H1 (cell line): ENCODE data around the gene TSNAXIP1.

Experiments
- BCL11A ChIP-seq, 2 experiments: IDR thresholded peaks; one replicate each; pipeline ENCODE4 v1.6.1; 2011; ENCODE audit warnings: low read depth in 2 of 2, low read length in 2 of 2, mild to moderate bottlenecking in 2 of 2
- TF ChIP-seq, protein P1 (sequence below): IDR thresholded peaks from 2 replicates; pipeline ENCODE4 v1.6.1; 2011; ENCODE audit warnings: low read length, improper control_type of control experiment
- TF ChIP-seq, protein P2 (sequence below), 3 experiments: IDR thresholded peaks; 1 replicate in 2 of 3; 2 replicates in 1 of 3; pipeline versions ENCODE4 v1.5.1 to v1.6.1; 2011; ENCODE audit warnings: low read length in 3 of 3, mild to moderate bottlenecking in 3 of 3, inconsistent platforms in 2 of 3, low read depth in 1 of 3, moderate library complexity in 1 of 3; ENCODE audit not compliant: insufficient read depth in 1 of 3; ENCODE audit errors: control extremely low read depth in 1 of 3

DNA sequence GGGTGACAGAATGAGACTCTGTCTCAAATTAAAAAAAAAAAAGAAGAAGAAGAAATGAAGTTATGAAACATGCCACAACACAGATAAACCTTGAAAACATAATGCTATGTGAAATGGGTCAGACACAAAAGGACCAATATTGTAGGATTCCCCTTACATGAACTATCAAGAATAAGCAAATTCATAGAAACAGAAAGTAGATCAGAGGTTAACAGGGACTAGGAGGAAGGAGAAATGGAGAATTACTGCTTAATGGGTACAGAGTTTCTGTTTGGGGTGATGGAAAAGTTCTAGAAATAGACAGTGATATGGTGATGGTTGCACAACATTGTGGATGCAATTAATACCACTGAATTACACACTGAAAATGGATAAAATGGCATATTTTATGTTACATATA is 16.6 kb upstream of the TSNAXIP1 start:
- TF ChIP-seq BCL11A (IDR thresholded peaks at IDR 0.05; ENCODE audit: low read depth in 2 of 2, low read length in 2 of 2), result no peak
- TF ChIP-seq, protein P1, sequence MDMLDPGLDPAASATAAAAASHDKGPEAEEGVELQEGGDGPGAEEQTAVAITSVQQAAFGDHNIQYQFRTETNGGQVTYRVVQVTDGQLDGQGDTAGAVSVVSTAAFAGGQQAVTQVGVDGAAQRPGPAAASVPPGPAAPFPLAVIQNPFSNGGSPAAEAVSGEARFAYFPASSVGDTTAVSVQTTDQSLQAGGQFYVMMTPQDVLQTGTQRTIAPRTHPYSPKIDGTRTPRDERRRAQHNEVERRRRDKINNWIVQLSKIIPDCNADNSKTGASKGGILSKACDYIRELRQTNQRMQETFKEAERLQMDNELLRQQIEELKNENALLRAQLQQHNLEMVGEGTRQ, result no peak
- TF ChIP-seq, protein P2, sequence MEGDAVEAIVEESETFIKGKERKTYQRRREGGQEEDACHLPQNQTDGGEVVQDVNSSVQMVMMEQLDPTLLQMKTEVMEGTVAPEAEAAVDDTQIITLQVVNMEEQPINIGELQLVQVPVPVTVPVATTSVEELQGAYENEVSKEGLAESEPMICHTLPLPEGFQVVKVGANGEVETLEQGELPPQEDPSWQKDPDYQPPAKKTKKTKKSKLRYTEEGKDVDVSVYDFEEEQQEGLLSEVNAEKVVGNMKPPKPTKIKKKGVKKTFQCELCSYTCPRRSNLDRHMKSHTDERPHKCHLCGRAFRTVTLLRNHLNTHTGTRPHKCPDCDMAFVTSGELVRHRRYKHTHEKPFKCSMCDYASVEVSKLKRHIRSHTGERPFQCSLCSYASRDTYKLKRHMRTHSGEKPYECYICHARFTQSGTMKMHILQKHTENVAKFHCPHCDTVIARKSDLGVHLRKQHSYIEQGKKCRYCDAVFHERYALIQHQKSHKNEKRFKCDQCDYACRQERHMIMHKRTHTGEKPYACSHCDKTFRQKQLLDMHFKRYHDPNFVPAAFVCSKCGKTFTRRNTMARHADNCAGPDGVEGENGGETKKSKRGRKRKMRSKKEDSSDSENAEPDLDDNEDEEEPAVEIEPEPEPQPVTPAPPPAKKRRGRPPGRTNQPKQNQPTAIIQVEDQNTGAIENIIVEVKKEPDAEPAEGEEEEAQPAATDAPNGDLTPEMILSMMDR (IDR thresholded peaks at IDR 0.05; ENCODE audit: control extremely low read depth in 1 of 3, insufficient read depth in 1 of 3, low read depth in 1 of 3, low read length in 3 of 3), result no peak
